HL-60 (cell line): ENCODE data around the gene HNRNPLL.
A peak's percentile ranks its signal among the peaks of the same experiment; 100 is the strongest.

Experiments used
- DNase-seq, 2 experiments: peaks; one replicate each; pipeline ENCODE4 v3.0.0-alpha.2; 2010 to 2020; ENCODE audit warnings: low read depth in 1 of 2, low spot score in 1 of 2
- H3K27ac ChIP-seq: fragments of 250-450 bp; sonication (Bioruptor Pico); replicated peaks from 2 replicates; pipeline ENCODE4 v1.5.1; 2020; ENCODE audit warnings: mild to moderate bottlenecking, moderate library complexity
- H3K27me3 ChIP-seq: fragments of 250-450 bp; sonication (Bioruptor Pico); 2 replicates; pipeline ENCODE4 v1.5.1; 2021; ENCODE audit warnings: mild to moderate bottlenecking, moderate library complexity; ENCODE audit not compliant: insufficient read depth, poor library complexity, severe bottlenecking
- H3K4me3 ChIP-seq: replicated peaks from 2 replicates; pipeline ENCODE4 v1.5.1; 2011; ENCODE audit warnings: mild to moderate bottlenecking, control low read depth, low read length; ENCODE audit not compliant: insufficient read depth
- GABPA ChIP-seq: IDR thresholded peaks from 2 replicates; pipeline ENCODE4 v1.6.1; 2012; ENCODE audit warnings: low read depth
- POLR2AphosphoS5 ChIP-seq: IDR thresholded peaks from 2 replicates; pipeline ENCODE4 v1.6.1; 2012; ENCODE audit warnings: low read depth
- SPI1 ChIP-seq: IDR thresholded peaks from 2 replicates; pipeline ENCODE4 v1.6.1; 2012; ENCODE audit warnings: low read depth, mild to moderate bottlenecking, borderline replicate concordance
- TF ChIP-seq, protein P1 (sequence below): IDR thresholded peaks from 2 replicates; pipeline ENCODE4 v1.6.1; 2012; ENCODE audit warnings: low read depth; ENCODE audit not compliant: insufficient replicate concordance
- TF ChIP-seq, protein P2 (sequence below): IDR thresholded peaks from one replicate; pipeline ENCODE4 v1.5.1; 2011; ENCODE audit warnings: low read length, control low read depth, inconsistent platforms; ENCODE audit not compliant: insufficient read depth

Gene HNRNPLL

DNA sequence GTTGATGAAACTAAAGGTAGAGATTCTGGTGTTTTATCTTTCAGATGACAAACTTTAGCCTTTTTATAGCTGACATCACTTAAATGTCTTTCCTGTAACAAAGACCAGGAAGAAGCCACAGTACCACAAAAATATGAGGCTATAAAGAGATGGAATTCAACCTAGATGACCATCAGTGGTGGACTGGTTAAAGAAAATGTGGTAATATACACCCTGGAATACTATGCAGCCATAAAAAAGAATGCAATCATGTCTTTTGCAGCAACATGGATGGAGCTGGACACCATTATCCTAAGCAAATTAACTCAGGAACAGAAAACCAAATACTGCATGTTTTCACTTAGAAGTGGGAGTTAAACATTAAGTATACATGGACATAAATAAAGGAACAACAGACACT, 18.3 kb upstream of the HNRNPLL start:
- Histone ChIP-seq H3K4me3 (no peak overlapping the region), H3K27ac (no peak overlapping the region), H3K27me3 (no peaks in the 10 kb centered on the region)
- no peak for DNase-seq
- TF ChIP-seq, protein P1, sequence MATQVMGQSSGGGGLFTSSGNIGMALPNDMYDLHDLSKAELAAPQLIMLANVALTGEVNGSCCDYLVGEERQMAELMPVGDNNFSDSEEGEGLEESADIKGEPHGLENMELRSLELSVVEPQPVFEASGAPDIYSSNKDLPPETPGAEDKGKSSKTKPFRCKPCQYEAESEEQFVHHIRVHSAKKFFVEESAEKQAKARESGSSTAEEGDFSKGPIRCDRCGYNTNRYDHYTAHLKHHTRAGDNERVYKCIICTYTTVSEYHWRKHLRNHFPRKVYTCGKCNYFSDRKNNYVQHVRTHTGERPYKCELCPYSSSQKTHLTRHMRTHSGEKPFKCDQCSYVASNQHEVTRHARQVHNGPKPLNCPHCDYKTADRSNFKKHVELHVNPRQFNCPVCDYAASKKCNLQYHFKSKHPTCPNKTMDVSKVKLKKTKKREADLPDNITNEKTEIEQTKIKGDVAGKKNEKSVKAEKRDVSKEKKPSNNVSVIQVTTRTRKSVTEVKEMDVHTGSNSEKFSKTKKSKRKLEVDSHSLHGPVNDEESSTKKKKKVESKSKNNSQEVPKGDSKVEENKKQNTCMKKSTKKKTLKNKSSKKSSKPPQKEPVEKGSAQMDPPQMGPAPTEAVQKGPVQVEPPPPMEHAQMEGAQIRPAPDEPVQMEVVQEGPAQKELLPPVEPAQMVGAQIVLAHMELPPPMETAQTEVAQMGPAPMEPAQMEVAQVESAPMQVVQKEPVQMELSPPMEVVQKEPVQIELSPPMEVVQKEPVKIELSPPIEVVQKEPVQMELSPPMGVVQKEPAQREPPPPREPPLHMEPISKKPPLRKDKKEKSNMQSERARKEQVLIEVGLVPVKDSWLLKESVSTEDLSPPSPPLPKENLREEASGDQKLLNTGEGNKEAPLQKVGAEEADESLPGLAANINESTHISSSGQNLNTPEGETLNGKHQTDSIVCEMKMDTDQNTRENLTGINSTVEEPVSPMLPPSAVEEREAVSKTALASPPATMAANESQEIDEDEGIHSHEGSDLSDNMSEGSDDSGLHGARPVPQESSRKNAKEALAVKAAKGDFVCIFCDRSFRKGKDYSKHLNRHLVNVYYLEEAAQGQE = no peak
- TF ChIP-seq, protein P2, sequence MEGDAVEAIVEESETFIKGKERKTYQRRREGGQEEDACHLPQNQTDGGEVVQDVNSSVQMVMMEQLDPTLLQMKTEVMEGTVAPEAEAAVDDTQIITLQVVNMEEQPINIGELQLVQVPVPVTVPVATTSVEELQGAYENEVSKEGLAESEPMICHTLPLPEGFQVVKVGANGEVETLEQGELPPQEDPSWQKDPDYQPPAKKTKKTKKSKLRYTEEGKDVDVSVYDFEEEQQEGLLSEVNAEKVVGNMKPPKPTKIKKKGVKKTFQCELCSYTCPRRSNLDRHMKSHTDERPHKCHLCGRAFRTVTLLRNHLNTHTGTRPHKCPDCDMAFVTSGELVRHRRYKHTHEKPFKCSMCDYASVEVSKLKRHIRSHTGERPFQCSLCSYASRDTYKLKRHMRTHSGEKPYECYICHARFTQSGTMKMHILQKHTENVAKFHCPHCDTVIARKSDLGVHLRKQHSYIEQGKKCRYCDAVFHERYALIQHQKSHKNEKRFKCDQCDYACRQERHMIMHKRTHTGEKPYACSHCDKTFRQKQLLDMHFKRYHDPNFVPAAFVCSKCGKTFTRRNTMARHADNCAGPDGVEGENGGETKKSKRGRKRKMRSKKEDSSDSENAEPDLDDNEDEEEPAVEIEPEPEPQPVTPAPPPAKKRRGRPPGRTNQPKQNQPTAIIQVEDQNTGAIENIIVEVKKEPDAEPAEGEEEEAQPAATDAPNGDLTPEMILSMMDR = no peak
- TF ChIP-seq POLR2AphosphoS5 = no peak
- TF ChIP-seq SPI1 = no peak
- no peak for TF ChIP-seq GABPA

DNA sequence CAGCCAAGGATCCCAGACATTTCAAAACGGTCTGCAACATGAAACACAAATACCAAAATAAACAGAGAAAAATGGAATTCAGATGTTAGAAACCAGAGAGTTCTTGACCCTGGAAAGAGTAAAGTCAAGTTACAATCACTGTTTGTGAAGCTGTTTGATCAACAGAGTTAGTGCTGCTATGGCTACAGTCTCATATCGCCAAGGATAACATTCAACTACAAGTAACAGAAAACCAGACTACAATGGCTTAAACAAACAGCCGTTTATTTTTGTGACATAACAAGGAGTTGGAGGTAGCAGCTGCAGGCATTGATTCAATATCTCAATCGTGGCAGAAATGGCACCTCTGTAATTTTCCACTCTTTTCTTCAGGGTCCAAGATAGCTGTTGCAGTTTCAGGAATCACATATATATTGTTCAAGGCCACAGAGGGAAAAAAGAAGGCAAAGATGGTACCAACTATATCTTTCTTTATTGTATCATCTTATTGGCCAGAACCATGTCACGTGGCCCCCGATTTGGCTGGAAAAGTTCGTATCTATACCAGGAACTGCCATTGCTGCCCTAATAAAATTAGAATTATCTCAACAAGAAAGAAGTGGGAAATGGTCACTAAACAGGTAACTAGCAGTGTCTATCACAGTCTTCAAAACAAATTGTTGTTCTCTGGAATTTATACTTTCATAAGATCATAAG, 17.7 kb upstream of the HNRNPLL start:
- H3K27ac ChIP-seq = peak overlapping the region; percentile 39
- no peak for DNase-seq
- TF ChIP-seq, protein P1 = no peak
- TF ChIP-seq SPI1 (no peak), POLR2AphosphoS5 (no peak), GABPA (no peak)
- TF ChIP-seq, protein P2 = no peak
- no peaks in the 10 kb centered on the region for H3K27me3 ChIP-seq
- no peak overlapping the region for H3K4me3 ChIP-seq

DNA sequence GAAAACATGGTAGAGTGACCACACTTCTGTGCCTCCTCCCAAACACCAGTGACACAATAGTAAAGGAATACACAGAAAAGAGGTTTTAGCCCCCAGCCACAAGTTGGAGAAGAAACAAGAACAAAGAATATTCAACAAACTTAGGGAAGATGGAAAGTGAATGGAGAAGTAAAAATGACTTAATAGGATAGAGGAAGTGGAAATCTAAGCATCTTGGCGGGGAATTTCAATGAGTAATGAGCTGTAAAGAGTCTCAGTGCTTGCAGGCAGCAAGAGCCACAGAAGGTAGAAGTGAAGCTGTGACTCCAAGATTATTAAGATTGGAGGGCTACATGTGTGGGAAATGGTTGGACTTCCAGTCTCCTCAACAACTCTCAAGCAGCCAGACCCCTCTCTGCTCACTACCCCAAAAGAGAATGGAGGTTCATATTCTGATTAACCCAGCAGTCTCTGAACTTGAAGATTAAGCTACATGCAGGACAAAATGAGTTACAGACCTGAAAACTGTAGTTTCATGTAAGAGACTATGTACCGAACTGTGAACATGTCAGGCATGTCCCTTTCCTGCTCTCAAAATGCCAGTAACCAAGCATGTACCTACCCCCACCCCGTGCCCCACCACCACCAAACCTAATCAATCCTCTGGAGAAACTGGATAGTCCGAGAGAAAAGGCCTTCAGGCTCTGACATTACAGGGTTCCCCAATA, 16.9 kb upstream of the HNRNPLL start:
- peak in 1 of 2 experiments; percentile 59 for DNase-seq
- Histone ChIP-seq H3K27ac (peak overlapping the region; percentile 39), H3K27me3 (no peaks in the 10 kb centered on the region), H3K4me3 (no peak overlapping the region)
- TF ChIP-seq, protein P1 = no peak
- peak; percentile 97 for TF ChIP-seq SPI1
